ENCODE data around the gene RAPGEF4. TPM values are rescaled to one million over a fixed set of nuclear protein-coding genes. Genes with fewer than 3 reads are reported as not detected.

Gene RAPGEF4
- total and polyA plus RNA-seq, 2 of the 13 experiments (the other 11 are each of a cell fraction or from before 2014, with no cell fraction given) = 0.78 to 0.91 TPM

DNA sequence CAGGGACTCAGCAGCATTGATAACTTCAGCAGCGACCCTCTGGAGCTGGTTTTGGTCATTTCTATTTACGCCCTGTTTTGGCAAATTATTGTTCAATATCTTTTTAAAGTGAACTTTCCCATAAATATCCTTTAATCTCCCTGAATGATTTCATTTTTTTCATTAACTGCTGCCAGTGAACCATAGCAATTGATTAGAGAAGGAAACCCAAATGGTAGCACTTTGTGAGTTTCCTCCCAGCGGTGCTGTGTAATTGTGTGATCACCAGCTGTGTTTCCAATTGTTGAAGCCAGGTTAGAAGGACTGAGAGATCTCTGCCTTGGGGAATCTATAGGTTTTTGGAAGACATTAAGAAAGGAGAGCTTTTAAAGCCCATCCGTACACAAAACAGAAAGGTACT lies 356.3 kb downstream of the RAPGEF4 start (continued):
- TF ChIP-seq AKNA (CRISPR knock-in tag; IDR thresholded peaks at IDR 0.05; ENCODE audit: borderline replicate concordance) (no peak), ETV5 (CRISPR knock-in tag; IDR thresholded peaks at IDR 0.05; ENCODE audit: borderline replicate concordance) (no peak)

GRCh38 chr2:173092844-173093402 lies 357.3 kb downstream of the RAPGEF4 start:
- no peak for ATAC-seq
- H3K4me3 ChIP-seq (replicated peaks in 1 of 3; ENCODE audit: insufficient read depth in 1 of 3, low read depth in 2 of 3, low read length in 3 of 3) = no peak overlapping the region
- no peaks in the 10 kb centered on the region for H4K20me1 ChIP-seq (ENCODE audit: insufficient read depth, low read length)
- BruUV-seq (replicated peaks) = no TSS peak
- intact Hi-C loops (cut with micrococcal nuclease; ENCODE audit: unreplicated experiment) (no loop called here), in situ Hi-C loops (cut with HindIII; ENCODE audit: extremely low pct_ligation_motif_present, low pct_unique_long_range_greater_than_20kb) (no loop called here)
- ChIA-PET POLR2A (no interaction called here), CTCF (ENCODE audit: low intra/inter-chr PET ratio, low total read pairs) (no interaction called here)
- H3K9me3 ChIP-seq (ENCODE audit: low read length) = no peaks in the 10 kb centered on the region
- peaks cover 19% of the 10 kb centered on the region for H3K4me1 ChIP-seq (ENCODE audit: insufficient read depth, low read length)
- FAIRE-seq = no peak
- no peak overlapping the region for H3K27ac ChIP-seq (ENCODE audit: extremely low read length, insufficient read depth, low read length)
- H3K4me2 ChIP-seq (ENCODE audit: low read depth, low read length) = no peak overlapping the region
- H3K27me3 ChIP-seq (ENCODE audit: control insufficient read depth in 1 of 2, insufficient read depth in 2 of 2, low read length in 2 of 2) = no peaks in the 10 kb centered on the region
- no peaks in the 10 kb centered on the region for H3K79me2 ChIP-seq (ENCODE audit: insufficient read depth, low read length)
- WGBS (ENCODE audit: low lambda C conversion rate) = 95% methylated on average over 3 of the region's 3 CpGs
- no peak overlapping the region for H3K9ac ChIP-seq (ENCODE audit: insufficient read depth, low read depth, low read length)
- H2AFZ ChIP-seq (ENCODE audit: low read length) = no peak overlapping the region
- no peak for DNase-seq (ENCODE audit: low spot score)
- H3K36me3 ChIP-seq (replicated peaks in 1 of 2; ENCODE audit: control insufficient read depth in 1 of 2, insufficient read depth in 2 of 2, low read length in 2 of 2) = peaks cover 0 to 19% of the 10 kb centered on the region in 2 experiments; a peak in 4 of 5 replicates
- TF ChIP-seq ZNF83 (CRISPR knock-in tag; IDR thresholded peaks at IDR 0.05; ENCODE audit: borderline replicate concordance) = no peak
- no peak for TF ChIP-seq KDM5B (CRISPR knock-in tag; IDR thresholded peaks at IDR 0.05; ENCODE audit: borderline replicate concordance)
- TF ChIP-seq SMAD3 (CRISPR knock-in tag; IDR thresholded peaks at IDR 0.05) = no peak
- TF ChIP-seq ZNF343 (CRISPR knock-in tag; IDR thresholded peaks at IDR 0.05) = no peak
- no peak for TF ChIP-seq MED13 (CRISPR knock-in tag; IDR thresholded peaks at IDR 0.05)
- no peak for TF ChIP-seq FOXK2 (IDR thresholded peaks at IDR 0.05)
- TF ChIP-seq ZNF674 (CRISPR knock-in tag; IDR thresholded peaks at IDR 0.05; ENCODE audit: low read depth) = no peak
- no peak for TF ChIP-seq KAT8 (CRISPR knock-in tag; IDR thresholded peaks at IDR 0.05)
- TF ChIP-seq, protein P1, sequence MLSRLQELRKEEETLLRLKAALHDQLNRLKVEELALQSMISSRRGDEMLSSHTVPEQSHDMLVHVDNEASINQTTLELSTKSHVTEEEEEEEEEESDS (CRISPR knock-in tag; IDR thresholded peaks at IDR 0.05; ENCODE audit: borderline replicate concordance) = no peak
- TF ChIP-seq ZXDC (CRISPR knock-in tag; IDR thresholded peaks at IDR 0.05) = no peak
- TF ChIP-seq KLF6 (CRISPR knock-in tag; IDR thresholded peaks at IDR 0.05) = no peak

Data from HepG2 (cell line).